IMR-90 (cell line): ENCODE measurements around the gene ZNF750. TPM values are rescaled to one million over a fixed set of nuclear protein-coding genes. Genes with fewer than 3 reads are reported as not detected.

ENCODE experiments used
- ATAC-seq: fragments of 200-7000 bp; cut with Tn5 transposase; 2 replicates; pipeline ENCODE4 v1.9.1; 2020; ENCODE audit warnings: low read depth, mild to moderate bottlenecking, moderate library complexity
- BruUV-seq: library from RNA; stranded (reverse); fragments of 400-500 nt; replicated peaks from 2 replicates; lab custom pipeline; 2021; lab: Mats Ljungman, UMichigan
- CTCF ChIA-PET: fragments of 300-600 bp; formaldehyde crosslinking; extraction: SDS; loops from one replicate; lab custom pipeline; 2021; ENCODE audit warnings: antibody characterized with exemption; lab: Yijun Ruan, JAX
- POLR2A ChIA-PET: fragments of 300-600 bp; sonication (Branson Sonifier 250); formaldehyde crosslinking; loops from one replicate; lab custom pipeline; 2022; ENCODE audit warnings: antibody characterized with exemption; ENCODE audit not compliant: unreplicated experiment; lab: Charles Lee
- DNase-seq: peaks from one replicate; pipeline ENCODE4 v3.0.0; 2013
- H2AFZ ChIP-seq: replicated peaks from 2 replicates; pipeline ENCODE3; 2013; ENCODE audit warnings: low read length, mild to moderate bottlenecking; ENCODE audit not compliant: poor library complexity
- H2AK5ac ChIP-seq: 2 replicates; pipeline ENCODE4 v1.6.1; 2013; ENCODE audit warnings: low read depth, low read length, inconsistent platforms
- H2AK9ac ChIP-seq: replicated peaks from 2 replicates; pipeline ENCODE3; 2013; ENCODE audit warnings: mild to moderate bottlenecking, low read depth, low read length, moderate library complexity; ENCODE audit not compliant: poor library complexity
- H2BK120ac ChIP-seq: 2 replicates; pipeline ENCODE4 v1.6.1; 2013; ENCODE audit warnings: low read depth, low read length, inconsistent platforms
- H2BK15ac ChIP-seq: 3 replicates; pipeline ENCODE4 v1.6.1; 2013; ENCODE audit warnings: low read depth, low read length, inconsistent platforms
- H2BK20ac ChIP-seq: 2 replicates; pipeline ENCODE4 v1.6.1; 2013; ENCODE audit warnings: low read depth, mild to moderate bottlenecking, inconsistent platforms, low read length, moderate library complexity
- H2BK5ac ChIP-seq: 2 replicates; pipeline ENCODE4 v1.6.1; 2013; ENCODE audit warnings: mild to moderate bottlenecking, low read depth, low read length, inconsistent platforms; ENCODE audit not compliant: poor library complexity, severe bottlenecking
- H3K14ac ChIP-seq: replicated peaks from 2 replicates; pipeline ENCODE4 v1.6.1; 2013; ENCODE audit warnings: low read depth, low read length, inconsistent platforms
- H3K18ac ChIP-seq: 2 replicates; pipeline ENCODE4 v1.6.1; 2013; ENCODE audit warnings: low read depth, low read length, control low read depth
- H3K23ac ChIP-seq: 2 replicates; pipeline ENCODE4 v1.6.1; 2013; ENCODE audit warnings: low read depth, low read length, inconsistent platforms
- H3K27ac ChIP-seq: 2 replicates; pipeline ENCODE4 v1.5.1; 2013; ENCODE audit warnings: mild to moderate bottlenecking, control low read depth, low read length; ENCODE audit not compliant: insufficient read depth
- H3K27me3 ChIP-seq: 2 replicates; pipeline ENCODE4 v1.6.1; 2013; ENCODE audit warnings: low read length; ENCODE audit not compliant: control insufficient read depth, insufficient read depth
- H3K36me3 ChIP-seq: 2 replicates; pipeline ENCODE4 v1.6.1; 2013; ENCODE audit warnings: low read length, mixed read lengths; ENCODE audit not compliant: control insufficient read depth, insufficient read depth
- H3K4ac ChIP-seq: 2 replicates; pipeline ENCODE4 v1.6.1; 2013; ENCODE audit warnings: low read depth, low read length, inconsistent platforms
- H3K4me1 ChIP-seq: 2 replicates; pipeline ENCODE4 v1.6.1; 2013; ENCODE audit warnings: low read length, mixed read lengths; ENCODE audit not compliant: control insufficient read depth, insufficient read depth
- H3K4me2 ChIP-seq: 2 replicates; pipeline ENCODE4 v1.6.1; 2013; ENCODE audit warnings: low read depth, mild to moderate bottlenecking, control low read depth, low read length, moderate library complexity
- H3K4me3 ChIP-seq: 2 replicates; pipeline ENCODE4 v1.5.1; 2013; ENCODE audit warnings: low read depth, mild to moderate bottlenecking, control low read depth, low read length, moderate library complexity; ENCODE audit not compliant: insufficient read depth
- H3K56ac ChIP-seq: 2 replicates; pipeline ENCODE4 v1.6.1; 2013; ENCODE audit warnings: low read length, inconsistent platforms; ENCODE audit not compliant: insufficient read depth; ENCODE audit errors: extremely low read depth
- H3K79me1 ChIP-seq, 2 experiments: 2 replicates each; pipeline ENCODE4 v1.6.1; 2013; ENCODE audit warnings: low read length in 2 of 2, inconsistent platforms in 1 of 2, low read depth in 1 of 2
- H3K9ac ChIP-seq: 2 replicates; pipeline ENCODE4 v1.6.1; 2013; ENCODE audit warnings: low read depth, low read length, control low read depth
- H3K9me1 ChIP-seq: 2 replicates; pipeline ENCODE4 v1.6.1; 2013; ENCODE audit warnings: low read length, inconsistent platforms; ENCODE audit not compliant: insufficient read depth
- H3K9me3 ChIP-seq: 2 replicates; pipeline ENCODE4 v1.6.1; 2013; ENCODE audit warnings: low read length; ENCODE audit not compliant: control insufficient read depth, insufficient read depth
- H4K20me1 ChIP-seq: 2 replicates; pipeline ENCODE4 v1.6.1; 2013; ENCODE audit warnings: low read length, inconsistent platforms; ENCODE audit not compliant: insufficient read depth
- H4K5ac ChIP-seq: 2 replicates; pipeline ENCODE4 v1.6.1; 2013; ENCODE audit warnings: mild to moderate bottlenecking, low read depth, low read length, control low read depth
- H4K8ac ChIP-seq, 2 experiments: 2 replicates each; pipeline ENCODE4 v1.6.1; 2013; ENCODE audit warnings: low read depth in 2 of 2, low read length in 2 of 2, control low read depth in 1 of 2, inconsistent platforms in 1 of 2
- H4K91ac ChIP-seq: 2 replicates; pipeline ENCODE4 v1.6.1; 2013; ENCODE audit warnings: low read depth, low read length, inconsistent platforms; ENCODE audit not compliant: insufficient read depth
- CHD1 ChIP-seq: IDR thresholded peaks from 2 replicates; pipeline ENCODE4 v1.6.1; 2012; ENCODE audit warnings: low read depth, low read length, improper control_type of control experiment
- MAZ ChIP-seq: IDR thresholded peaks from 2 replicates; pipeline ENCODE4 v1.6.1; 2012; ENCODE audit warnings: low read depth, mild to moderate bottlenecking, low read length, improper control_type of control experiment, moderate library complexity, borderline replicate concordance
- RCOR1 ChIP-seq: IDR thresholded peaks from 2 replicates; pipeline ENCODE4 v1.6.1; 2012; ENCODE audit warnings: mild to moderate bottlenecking, low read length, improper control_type of control experiment; ENCODE audit not compliant: insufficient replicate concordance
- WGBS, 2 experiments: methylation state at CpG; one replicate each; pipeline versions ENCODE4 v1.1.5 to v1.1.7; 2013; ENCODE audit warnings: missing lambda C conversion rate in 2 of 2; ENCODE audit not compliant: insufficient read length in 1 of 2; ENCODE audit errors: extremely low coverage in 2 of 2; 5-methylcytosine and 5-hydroxymethylcytosine counted together
- dilution Hi-C: fragments of 300-500 bp; cut with HindIII; formaldehyde crosslinking; loops from one replicate; pipeline ENCODE4 v1.14.3; 2018; ENCODE audit warnings: low sequenced_read_pairs; ENCODE audit not compliant: unreplicated experiment
- in situ Hi-C: fragments of 300-500 bp; cut with MboI; formaldehyde crosslinking; loops from 3 replicates; pipeline ENCODE4 v1.14.3; 2019; ENCODE audit warnings: low sequenced_read_pairs, inconsistent platforms, mixed read lengths
- intact Hi-C: fragments of 100-400 bp; cut with micrococcal nuclease; formaldehyde crosslinking; loops from 2 replicates; pipeline ENCODE4 v1.10.0; 2022
- polyA plus RNA-seq, 3 experiments: library from polyadenylated mRNA; depleted of rRNA; stranded (reverse); fragments of >200 nt; gene quantifications; 2 replicates each; pipeline ENCODE4 v1.2.3, GENCODE V29; 2012; ENCODE audit warnings: low replicate concordance in 1 of 3
- total RNA-seq: library from RNA; depleted of rRNA; stranded (reverse); fragments of >200 nt; gene quantifications from 2 replicates; pipeline ENCODE4 v1.2.3, GENCODE V29; 2012

Gene ZNF750
- total and polyA plus RNA-seq, 2 of the 4 experiments (the other 2 are of a cell fraction) = not detected

GRCh38 chr17:82832411-82832810 lies 7.4 kb downstream of the ZNF750 start:
- Histone ChIP-seq H2BK15ac (no peak overlapping the region), H2BK5ac (no peak overlapping the region), H3K36me3 (peaks cover 24% of the 10 kb centered on the region), H4K5ac (no peak overlapping the region), H3K27me3 (no peaks in the 10 kb centered on the region), H2AK5ac (no peak overlapping the region), H3K27ac (no peak overlapping the region), H3K9me1 (peaks cover 13% of the 10 kb centered on the region), H3K9me3 (no peaks in the 10 kb centered on the region), H3K4me1 (peaks cover 4% of the 10 kb centered on the region; the same call in 1 of the 2 replicates), H3K79me1 (peaks cover 10 to 23% of the 10 kb centered on the region in 2 experiments; a peak in 3 of 4 replicates), H4K20me1 (peaks cover 5% of the 10 kb centered on the region), H3K4ac (no peak overlapping the region), H2AK9ac (no peak overlapping the region), H3K18ac (no peak overlapping the region), H2BK20ac (no peak overlapping the region), H4K91ac (no peak overlapping the region), H3K23ac (no peak overlapping the region), H3K4me3 (no peak overlapping the region), H3K9ac (no peak overlapping the region), H2AFZ (no peak overlapping the region), H3K14ac (no peak overlapping the region), H4K8ac (no peak overlapping the region), H2BK120ac (no peak overlapping the region), H3K4me2 (no peak overlapping the region), H3K56ac (no peak overlapping the region)
- ChIA-PET POLR2A (interaction anchor here (0.6 kb wide), 1 partner anchor 29 kb away, joined by 6 read pairs; no protein-coding TSS in a partner anchor), CTCF (no interaction called here)
- intact Hi-C loops = no loop called here
- ATAC-seq (no peak), DNase-seq (no peak)
- dilution Hi-C loops = no loop called here
- TF ChIP-seq RCOR1 = no peak
- no peak for TF ChIP-seq CHD1
- no peak for TF ChIP-seq MAZ
- in situ Hi-C loops = no loop called here
- WGBS, 2 experiments = 88% methylated on average over 19 of the region's 20 CpGs; no CpG with 5 or more reads in 1 of the 2 experiments
- no TSS peak for BruUV-seq
